Endodermal cell (in vitro differentiated cells): ENCODE data around the gene CD300C. TPM values are rescaled to one million over a fixed set of nuclear protein-coding genes. Genes with fewer than 3 reads are reported as not detected.

Source experiments
- DNase-seq: peaks from one replicate; pipeline ENCODE4 v3.0.0-alpha.2; 2017
- H3K27ac ChIP-seq: 2 replicates; pipeline ENCODE4 v1.5.1; 2013; ENCODE audit warnings: mild to moderate bottlenecking, low read depth, low read length, moderate library complexity
- H3K27me3 ChIP-seq: 2 replicates; pipeline ENCODE4 v1.6.1; 2013; ENCODE audit warnings: mild to moderate bottlenecking, low read length, moderate library complexity; ENCODE audit not compliant: insufficient read depth, control insufficient read depth, poor library complexity, severe bottlenecking
- H3K36me3 ChIP-seq: 2 replicates; pipeline ENCODE4 v1.7.0; 2013; ENCODE audit warnings: mild to moderate bottlenecking, low read length, moderate library complexity; ENCODE audit not compliant: control insufficient read depth, insufficient read depth
- H3K4me1 ChIP-seq: one replicate; pipeline ENCODE4 v1.7.0; 2013; ENCODE audit warnings: low read length; ENCODE audit not compliant: control insufficient read depth, insufficient read depth
- H3K4me3 ChIP-seq: 2 replicates; pipeline ENCODE4 v1.5.1; 2013; ENCODE audit warnings: mild to moderate bottlenecking, low read length, moderate library complexity
- H3K9ac ChIP-seq: 2 replicates; pipeline ENCODE4 v1.6.1; 2013; ENCODE audit warnings: mild to moderate bottlenecking, low read length, moderate library complexity; ENCODE audit not compliant: poor library complexity, severe bottlenecking; ENCODE audit errors: extremely low read depth
- H3K9me3 ChIP-seq: 2 replicates; pipeline ENCODE4 v1.6.1; 2013; ENCODE audit warnings: mild to moderate bottlenecking, low read length, moderate library complexity; ENCODE audit not compliant: control insufficient read depth
- H3K27ac Mint-ChIP-seq: 2 replicates; pipeline ENCODE4 v1.8.0; 2020; ENCODE audit warnings: mixed read lengths
- H3K27me3 Mint-ChIP-seq: 2 replicates; pipeline ENCODE4 v1.8.0; 2021; ENCODE audit warnings: mild to moderate bottlenecking, mixed read lengths; ENCODE audit not compliant: insufficient read depth
- H3K36me3 Mint-ChIP-seq: 2 replicates; pipeline ENCODE4 v1.8.0; 2020; ENCODE audit warnings: low read depth, mixed read lengths
- H3K4me1 Mint-ChIP-seq: 2 replicates; pipeline ENCODE4 v1.8.0; 2020; ENCODE audit warnings: mixed read lengths
- H3K4me3 Mint-ChIP-seq: 2 replicates; pipeline ENCODE4 v1.8.0; 2020; ENCODE audit warnings: mild to moderate bottlenecking, moderate library complexity, mixed read lengths
- H3K9me3 Mint-ChIP-seq: 2 replicates; pipeline ENCODE4 v1.8.0; 2020; ENCODE audit warnings: mild to moderate bottlenecking, mixed read lengths
- WGBS, 2 experiments: methylation state at CpG; one replicate each; pipeline versions ENCODE4 v1.1.5 to v1.1.7; 2013; ENCODE audit warnings: missing lambda C conversion rate in 2 of 2, mixed read lengths in 1 of 2; ENCODE audit not compliant: insufficient coverage in 1 of 2, insufficient read length in 1 of 2; 5-methylcytosine and 5-hydroxymethylcytosine counted together
- total RNA-seq, 2 donors: library from RNA; stranded (reverse); fragmentation: NEBNext Ultra II Directional in 1 of 2; extraction: Animal tissue kit (Norgen Biotek cat#: 25700) in 1 of 2; gene quantifications; 2 replicates in 1 of 2; 3 replicates in 1 of 2; pipeline ENCODE4 v1.2.1, GENCODE V29; 2021
- TF ChIP-seq, protein P1 (sequence below): fragments of 200-600 bp; sonication (generic); conservative IDR thresholded peaks from 2 replicates; pipeline ENCODE4 v1.5.0; 2021; ENCODE audit warnings: antibody characterized with exemption, mild to moderate bottlenecking

The CD300C gene
- total RNA-seq, 2 donors from 2014 or later = not detected

DNA sequence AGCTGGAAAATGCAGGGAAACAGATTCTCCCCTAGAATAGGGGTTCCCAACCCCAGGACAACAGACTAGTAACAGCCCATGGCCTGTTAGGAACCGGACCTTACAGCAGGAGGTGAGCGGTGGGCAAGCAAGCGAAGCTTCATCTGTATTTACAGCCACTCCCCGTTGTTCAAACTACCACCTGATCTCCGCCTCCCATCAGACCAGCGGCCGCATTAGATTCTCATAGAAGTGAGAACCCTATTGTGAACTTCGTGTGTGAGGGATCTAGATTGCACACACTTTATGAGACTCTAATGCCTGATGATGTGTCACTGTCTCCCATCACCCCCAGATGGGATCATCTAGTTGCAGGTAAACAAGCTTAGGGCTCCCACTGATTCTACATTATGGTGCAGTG, 18.2 kb downstream of the CD300C start:
- H3K4me1 ChIP-seq = no peaks in the 10 kb centered on the region
- Mint-ChIP-seq H3K27me3 (peaks cover 42% of the 10 kb centered on the region), H3K36me3 (no peaks in the 10 kb centered on the region), H3K4me3 (no peak overlapping the region), H3K27ac (no peak overlapping the region), H3K9me3 (peaks cover 6% of the 10 kb centered on the region), H3K4me1 (no peaks in the 10 kb centered on the region)
- no peaks in the 10 kb centered on the region for H3K36me3 ChIP-seq
- TF ChIP-seq, protein P1, sequence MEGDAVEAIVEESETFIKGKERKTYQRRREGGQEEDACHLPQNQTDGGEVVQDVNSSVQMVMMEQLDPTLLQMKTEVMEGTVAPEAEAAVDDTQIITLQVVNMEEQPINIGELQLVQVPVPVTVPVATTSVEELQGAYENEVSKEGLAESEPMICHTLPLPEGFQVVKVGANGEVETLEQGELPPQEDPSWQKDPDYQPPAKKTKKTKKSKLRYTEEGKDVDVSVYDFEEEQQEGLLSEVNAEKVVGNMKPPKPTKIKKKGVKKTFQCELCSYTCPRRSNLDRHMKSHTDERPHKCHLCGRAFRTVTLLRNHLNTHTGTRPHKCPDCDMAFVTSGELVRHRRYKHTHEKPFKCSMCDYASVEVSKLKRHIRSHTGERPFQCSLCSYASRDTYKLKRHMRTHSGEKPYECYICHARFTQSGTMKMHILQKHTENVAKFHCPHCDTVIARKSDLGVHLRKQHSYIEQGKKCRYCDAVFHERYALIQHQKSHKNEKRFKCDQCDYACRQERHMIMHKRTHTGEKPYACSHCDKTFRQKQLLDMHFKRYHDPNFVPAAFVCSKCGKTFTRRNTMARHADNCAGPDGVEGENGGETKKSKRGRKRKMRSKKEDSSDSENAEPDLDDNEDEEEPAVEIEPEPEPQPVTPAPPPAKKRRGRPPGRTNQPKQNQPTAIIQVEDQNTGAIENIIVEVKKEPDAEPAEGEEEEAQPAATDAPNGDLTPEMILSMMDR = no peak
- H3K4me3 ChIP-seq = no peak overlapping the region
- no peak for DNase-seq
- H3K9ac ChIP-seq = no peak overlapping the region
- peaks cover 5% of the 10 kb centered on the region for H3K27me3 ChIP-seq
- no peaks in the 10 kb centered on the region for H3K9me3 ChIP-seq
- 78 to 87% methylated on average over 4 to 8 of the region's 8 CpGs for WGBS, 2 experiments
- no peak overlapping the region for H3K27ac ChIP-seq

DNA sequence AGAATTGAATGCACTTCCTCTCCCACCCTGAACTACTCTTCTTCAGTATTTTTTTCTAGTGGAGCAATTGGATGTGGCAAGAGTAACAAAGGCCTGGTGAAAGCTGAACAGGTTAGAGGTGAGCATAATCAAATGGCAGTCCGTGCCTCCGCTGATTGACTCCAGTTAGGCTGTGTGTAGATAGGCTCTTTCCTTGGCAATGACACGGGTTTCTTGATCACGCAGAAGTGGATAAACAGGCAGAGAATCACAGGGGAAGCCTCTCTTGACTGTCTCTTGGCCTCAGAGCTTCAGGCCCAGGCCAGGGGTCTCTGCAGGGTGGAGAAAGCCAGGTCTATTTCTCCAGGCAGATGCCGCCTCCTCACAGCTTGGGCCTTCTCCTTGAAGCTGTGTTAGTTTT, 18.8 kb downstream of the CD300C start:
- no peaks in the 10 kb centered on the region for H3K4me1 Mint-ChIP-seq
- no peak overlapping the region for H3K27ac Mint-ChIP-seq
- DNase-seq = peak; percentile 28
- WGBS, 2 experiments = 82 to 89% methylated on average over 5 of the region's 5 CpGs
- Histone ChIP-seq H3K27ac (no peak overlapping the region), H3K9ac (no peak overlapping the region), H3K9me3 (no peaks in the 10 kb centered on the region), H3K27me3 (peaks cover 5% of the 10 kb centered on the region), H3K4me1 (no peaks in the 10 kb centered on the region), H3K4me3 (no peak overlapping the region), H3K36me3 (no peaks in the 10 kb centered on the region)
- no peaks in the 10 kb centered on the region for H3K36me3 Mint-ChIP-seq
- TF ChIP-seq, protein P1 = no peak
- H3K9me3 Mint-ChIP-seq = peaks cover 8% of the 10 kb centered on the region
- peaks cover 45% of the 10 kb centered on the region for H3K27me3 Mint-ChIP-seq
- no peak overlapping the region for H3K4me3 Mint-ChIP-seq

DNA sequence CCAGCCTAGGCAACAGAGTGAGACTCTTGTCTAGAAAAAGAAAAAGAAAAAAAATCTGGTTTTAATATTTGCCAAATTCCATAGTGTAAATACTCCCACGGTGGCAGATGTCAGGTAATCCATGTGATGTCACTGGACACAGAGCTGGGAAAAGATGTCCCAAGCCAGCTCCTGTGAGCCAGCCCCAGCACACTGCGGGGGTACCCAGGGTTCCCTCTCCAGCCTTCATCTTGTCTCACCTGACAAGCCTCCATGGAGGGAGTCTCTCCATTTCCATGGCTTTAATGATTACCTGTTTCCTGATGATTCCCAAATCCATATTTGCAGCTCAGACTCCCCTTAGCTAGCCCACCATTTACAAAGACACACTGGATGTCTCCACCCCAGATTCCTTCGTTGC, 19.2 kb downstream of the CD300C start:
- H3K4me1 Mint-ChIP-seq = no peaks in the 10 kb centered on the region
- no peaks in the 10 kb centered on the region for H3K36me3 Mint-ChIP-seq
- H3K27me3 Mint-ChIP-seq = peaks cover 45% of the 10 kb centered on the region
- H3K9ac ChIP-seq = no peak overlapping the region
- no peak for DNase-seq
- no peak overlapping the region for H3K27ac Mint-ChIP-seq
- H3K9me3 ChIP-seq = no peaks in the 10 kb centered on the region
- no peaks in the 10 kb centered on the region for H3K36me3 ChIP-seq
- no peak overlapping the region for H3K4me3 ChIP-seq
- H3K4me1 ChIP-seq = no peaks in the 10 kb centered on the region
- peaks cover 8% of the 10 kb centered on the region for H3K9me3 Mint-ChIP-seq
- WGBS, 2 experiments = 66 to 79% methylated on average over 2 to 3 of the region's 3 CpGs
- peaks cover 5% of the 10 kb centered on the region for H3K27me3 ChIP-seq
- TF ChIP-seq, protein P1 = no peak
- H3K4me3 Mint-ChIP-seq = no peak overlapping the region
- H3K27ac ChIP-seq = no peak overlapping the region
